ENCODE data around the gene STXBP1. TPM values are rescaled to one million over a fixed set of nuclear protein-coding genes. Genes with fewer than 3 reads are reported as not detected.

STXBP1 gene
- total RNA-seq, 1 donor from 2014 or later, result 23.4 TPM

GRCh38 chr9:127652733-127653132, 40.7 kb downstream of the STXBP1 start:
- Mint-ChIP-seq H3K4me1 (ENCODE audit: low read depth) (peaks cover 6% of the 10 kb centered on the region), H3K27me3 (no peaks in the 10 kb centered on the region), H3K9me3 (ENCODE audit: low read depth) (no peaks in the 10 kb centered on the region), H3K36me3 (ENCODE audit: insufficient read depth) (no peaks in the 10 kb centered on the region), H3K4me3 (ENCODE audit: low read depth) (no peak overlapping the region), H3K27ac (no peak overlapping the region)
- TF ChIP-seq CTCF (IDR thresholded peaks at IDR 0.05; ENCODE audit: unreplicated experiment), result no peak
- DNase-seq (ENCODE audit: low spot score, unreplicated experiment), result no peak

- H3K4me3 Mint-ChIP-seq (ENCODE audit: low read depth), result no peak overlapping the region
- H3K27ac Mint-ChIP-seq, result no peak overlapping the region
Measured at GRCh38 chr9:127654619-127655018, 42.5 kb downstream of the STXBP1 start.

GRCh38 chr9:127658428-127658827, 46.4 kb downstream of the STXBP1 start:
- Mint-ChIP-seq H3K36me3 (ENCODE audit: insufficient read depth) (no peaks in the 10 kb centered on the region), H3K4me1 (ENCODE audit: low read depth) (peaks cover 9% of the 10 kb centered on the region), H3K27me3 (no peaks in the 10 kb centered on the region), H3K27ac (no peak overlapping the region), H3K9me3 (ENCODE audit: low read depth) (no peaks in the 10 kb centered on the region), H3K4me3 (ENCODE audit: low read depth) (no peak overlapping the region)
- DNase-seq (ENCODE audit: low spot score, unreplicated experiment), result no peak
- no peak for TF ChIP-seq CTCF (IDR thresholded peaks at IDR 0.05; ENCODE audit: unreplicated experiment)

More at GRCh38 chr9:127654619-127655018, 42.5 kb downstream of the STXBP1 start:
- Mint-ChIP-seq H3K27me3 (no peaks in the 10 kb centered on the region), H3K36me3 (ENCODE audit: insufficient read depth) (no peaks in the 10 kb centered on the region), H3K4me1 (ENCODE audit: low read depth) (peaks cover 6% of the 10 kb centered on the region), H3K9me3 (ENCODE audit: low read depth) (no peaks in the 10 kb centered on the region)
- no peak for DNase-seq (ENCODE audit: low spot score, unreplicated experiment)
- no peak for TF ChIP-seq CTCF (IDR thresholded peaks at IDR 0.05; ENCODE audit: unreplicated experiment)

- H3K4me1 Mint-ChIP-seq (ENCODE audit: low read depth), result peaks cover 10% of the 10 kb centered on the region
- H3K36me3 Mint-ChIP-seq (ENCODE audit: insufficient read depth), result peaks cover 1% of the 10 kb centered on the region
- no peaks in the 10 kb centered on the region for H3K9me3 Mint-ChIP-seq (ENCODE audit: low read depth)
- no peak for TF ChIP-seq CTCF (IDR thresholded peaks at IDR 0.05; ENCODE audit: unreplicated experiment)
- H3K27ac Mint-ChIP-seq, result peak overlapping the region; percentile 70
- no peaks in the 10 kb centered on the region for H3K27me3 Mint-ChIP-seq
- no peak overlapping the region for H3K4me3 Mint-ChIP-seq (ENCODE audit: low read depth)
- no peak for DNase-seq (ENCODE audit: low spot score, unreplicated experiment)
Measured at GRCh38 chr9:127660886-127661741, 49.0 kb downstream of the STXBP1 start.

- Mint-ChIP-seq H3K27me3 (no peaks in the 10 kb centered on the region), H3K4me1 (ENCODE audit: low read depth) (peaks cover 10% of the 10 kb centered on the region), H3K4me3 (ENCODE audit: low read depth) (no peak overlapping the region), H3K27ac (no peak overlapping the region), H3K9me3 (ENCODE audit: low read depth) (no peaks in the 10 kb centered on the region), H3K36me3 (ENCODE audit: insufficient read depth) (peaks cover 1% of the 10 kb centered on the region)
- TF ChIP-seq CTCF (IDR thresholded peaks at IDR 0.05; ENCODE audit: unreplicated experiment), result no peak
- no peak for DNase-seq (ENCODE audit: low spot score, unreplicated experiment)
Measured at GRCh38 chr9:127662617-127663016, 50.5 kb downstream of the STXBP1 start.

Data from progenitor cell of endocrine pancreas (in vitro differentiated cells).